Activated naive CD4-positive, alpha-beta T cell treated with anti-CD3 and anti-CD28 coated beads, Interleukin-2, amount 10 ng/mL, durations not matched to agents 7 days and 5 days (primary cell): Measurements from ENCODE around the gene UBXN2A.

Experiments
- CTCF ChIA-PET: fragments of 350-600 bp; sonication (Branson Sonifier 250); formaldehyde crosslinking; loops from one replicate; lab custom pipeline; 2021; ENCODE audit warnings: antibody characterized with exemption; lab: Charles Lee
- DNase-seq: peaks from one replicate; pipeline ENCODE4 v3.0.0-alpha.2; 2020
- H3K27ac Mint-ChIP-seq: one replicate; pipeline ENCODE4 v1.8.0; 2021; ENCODE audit warnings: mild to moderate bottlenecking, moderate library complexity, mixed read lengths
- H3K27me3 Mint-ChIP-seq: one replicate; pipeline ENCODE4 v1.8.0; 2021; ENCODE audit warnings: mild to moderate bottlenecking, mixed read lengths
- H3K36me3 Mint-ChIP-seq: one replicate; pipeline ENCODE4 v1.8.0; 2021; ENCODE audit warnings: mixed read lengths
- H3K4me1 Mint-ChIP-seq: one replicate; pipeline ENCODE4 v1.8.0; 2021; ENCODE audit warnings: mixed read lengths
- H3K4me3 Mint-ChIP-seq: one replicate; pipeline ENCODE4 v1.8.0; 2021; ENCODE audit warnings: mild to moderate bottlenecking, moderate library complexity, mixed read lengths
- H3K9me3 Mint-ChIP-seq: one replicate; pipeline ENCODE4 v1.8.0; 2021; ENCODE audit warnings: mixed read lengths

Gene UBXN2A

DNA sequence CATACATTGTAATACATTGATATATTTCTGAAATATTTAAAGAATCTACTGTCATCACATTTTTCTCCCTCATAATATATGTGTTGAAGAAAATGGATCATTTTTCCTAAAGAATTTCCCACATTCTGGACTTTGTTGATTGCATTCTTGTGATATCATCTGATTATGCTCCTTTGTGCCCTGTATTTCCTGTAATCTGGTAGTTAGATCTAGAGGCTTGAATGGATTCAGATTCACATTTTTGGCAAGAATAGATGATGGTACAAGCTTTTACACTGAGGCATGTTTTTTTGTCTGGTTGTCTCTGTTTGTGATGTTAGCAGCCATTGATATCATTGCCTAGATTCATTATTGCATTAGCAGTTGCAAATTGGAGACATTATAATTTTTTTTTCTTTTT, 13.4 kb downstream of the UBXN2A start:
- DNase-seq = no peak
- no peak overlapping the region for H3K4me3 Mint-ChIP-seq
- no peaks in the 10 kb centered on the region for H3K9me3 Mint-ChIP-seq
- H3K4me1 Mint-ChIP-seq = peaks cover 2% of the 10 kb centered on the region
- CTCF ChIA-PET = no interaction called here
- no peaks in the 10 kb centered on the region for H3K27me3 Mint-ChIP-seq
- no peaks in the 10 kb centered on the region for H3K36me3 Mint-ChIP-seq
- H3K27ac Mint-ChIP-seq = no peak overlapping the region

GRCh38 chr2:23954325-23955014, 14.2 kb downstream of the UBXN2A start:
- no peak for DNase-seq
- Mint-ChIP-seq H3K27ac (no peak overlapping the region), H3K9me3 (no peaks in the 10 kb centered on the region), H3K4me3 (no peak overlapping the region), H3K4me1 (peaks cover 2% of the 10 kb centered on the region), H3K27me3 (no peaks in the 10 kb centered on the region), H3K36me3 (no peaks in the 10 kb centered on the region)
- CTCF ChIA-PET = no interaction called here

- Mint-ChIP-seq H3K27me3 (no peaks in the 10 kb centered on the region), H3K4me1 (no peaks in the 10 kb centered on the region), H3K4me3 (no peak overlapping the region), H3K27ac (no peak overlapping the region), H3K9me3 (no peaks in the 10 kb centered on the region), H3K36me3 (peaks cover 10% of the 10 kb centered on the region)
- CTCF ChIA-PET = no interaction called here
- DNase-seq = no peak
Observed at GRCh38 chr2:23967846-23968245, 27.6 kb downstream of the UBXN2A start.

DNA sequence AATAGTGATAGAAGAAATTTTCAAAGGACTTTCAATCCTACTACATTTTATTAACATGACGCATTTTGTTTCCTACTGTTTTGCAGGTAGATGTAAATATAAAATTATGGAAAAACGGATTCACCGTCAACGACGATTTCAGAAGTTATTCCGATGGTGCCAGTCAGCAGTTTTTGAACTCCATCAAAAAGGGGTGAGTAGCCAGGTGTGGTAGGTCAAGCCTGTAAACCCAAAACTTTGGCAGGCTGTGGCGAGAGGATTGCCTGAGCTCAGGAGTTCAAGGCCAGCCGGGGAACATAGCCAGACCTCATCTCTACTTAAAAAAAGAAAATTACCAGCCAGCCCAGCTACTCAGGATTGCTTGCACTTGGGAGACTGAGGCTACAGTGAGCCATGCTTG, 36.6 kb downstream of the UBXN2A start:
- CTCF ChIA-PET = interaction anchor here (0.7 kb wide), 1 partner anchor 50 kb away, joined by 3 read pairs; the partner anchor contains the start of gene ATAD2B
- Mint-ChIP-seq H3K27me3 (no peaks in the 10 kb centered on the region), H3K9me3 (no peaks in the 10 kb centered on the region), H3K4me3 (no peak overlapping the region), H3K27ac (no peak overlapping the region), H3K36me3 (no peaks in the 10 kb centered on the region), H3K4me1 (no peaks in the 10 kb centered on the region)
- no peak for DNase-seq

GRCh38 chr2:23988371-23988770, 48.1 kb downstream of the UBXN2A start:
- Mint-ChIP-seq H3K4me3 (no peak overlapping the region), H3K36me3 (peaks cover 2% of the 10 kb centered on the region), H3K27me3 (no peaks in the 10 kb centered on the region), H3K4me1 (no peaks in the 10 kb centered on the region), H3K27ac (no peak overlapping the region), H3K9me3 (no peaks in the 10 kb centered on the region)
- CTCF ChIA-PET = no interaction called here
- no peak for DNase-seq

GRCh38 chr2:23992931-23993330, 52.7 kb downstream of the UBXN2A start:
- no peaks in the 10 kb centered on the region for H3K27me3 Mint-ChIP-seq
- H3K4me1 Mint-ChIP-seq = no peaks in the 10 kb centered on the region
- CTCF ChIA-PET = no interaction called here
- H3K4me3 Mint-ChIP-seq = no peak overlapping the region
- no peak overlapping the region for H3K27ac Mint-ChIP-seq
- no peak for DNase-seq
- no peaks in the 10 kb centered on the region for H3K9me3 Mint-ChIP-seq
- H3K36me3 Mint-ChIP-seq = no peaks in the 10 kb centered on the region

GRCh38 chr2:23993736-23994269, 53.5 kb downstream of the UBXN2A start:
- H3K9me3 Mint-ChIP-seq = no peaks in the 10 kb centered on the region
- no peaks in the 10 kb centered on the region for H3K27me3 Mint-ChIP-seq
- H3K4me1 Mint-ChIP-seq = no peaks in the 10 kb centered on the region
- no peak for DNase-seq
- peaks cover 2% of the 10 kb centered on the region for H3K36me3 Mint-ChIP-seq
- no peak overlapping the region for H3K27ac Mint-ChIP-seq
- no peak overlapping the region for H3K4me3 Mint-ChIP-seq
- CTCF ChIA-PET = no interaction called here

- CTCF ChIA-PET = no interaction called here
Observed at GRCh38 chr2:23994567-23994966, 54.3 kb downstream of the UBXN2A start.

DNA sequence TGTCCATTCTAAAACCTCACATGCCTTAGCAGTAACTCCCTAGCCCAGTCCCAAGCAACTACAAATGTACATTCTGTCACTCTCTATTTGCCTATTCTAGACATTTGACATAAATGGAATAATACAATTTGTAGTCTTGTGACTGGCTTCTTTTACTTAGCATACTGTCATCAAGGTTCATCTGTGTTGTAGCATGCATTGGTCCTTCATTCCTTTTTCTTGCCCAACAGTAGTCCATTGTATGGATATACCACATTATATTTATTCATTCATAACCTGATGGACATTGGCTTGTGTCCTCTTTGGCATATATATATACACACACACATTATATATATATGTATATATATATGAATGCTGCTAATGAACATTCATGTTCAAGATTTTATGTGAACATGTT, 67.4 kb downstream of the UBXN2A start:
- Mint-ChIP-seq H3K36me3 (no peaks in the 10 kb centered on the region), H3K4me1 (peaks cover 2% of the 10 kb centered on the region), H3K27me3 (peaks cover 45% of the 10 kb centered on the region), H3K9me3 (no peaks in the 10 kb centered on the region), H3K27ac (no peak overlapping the region), H3K4me3 (no peak overlapping the region)
- CTCF ChIA-PET = no interaction called here
- no peak for DNase-seq

More at GRCh38 chr2:23994567-23994966, 54.3 kb downstream of the UBXN2A start:
- no peak for DNase-seq
- no peaks in the 10 kb centered on the region for H3K4me1 Mint-ChIP-seq
- H3K9me3 Mint-ChIP-seq = no peaks in the 10 kb centered on the region
- no peak overlapping the region for H3K4me3 Mint-ChIP-seq
- no peaks in the 10 kb centered on the region for H3K27me3 Mint-ChIP-seq
- no peak overlapping the region for H3K27ac Mint-ChIP-seq
- peaks cover 2% of the 10 kb centered on the region for H3K36me3 Mint-ChIP-seq

- no peaks in the 10 kb centered on the region for H3K36me3 Mint-ChIP-seq
- no peak overlapping the region for H3K27ac Mint-ChIP-seq
- CTCF ChIA-PET = interaction anchor here (1.7 kb wide), 1 partner anchor 184 kb away, joined by 4 read pairs; no protein-coding TSS in a partner anchor
- H3K27me3 Mint-ChIP-seq = peaks cover 55% of the 10 kb centered on the region
- peaks cover 2% of the 10 kb centered on the region for H3K4me1 Mint-ChIP-seq
- DNase-seq = no peak
- H3K9me3 Mint-ChIP-seq = no peaks in the 10 kb centered on the region
- no peak overlapping the region for H3K4me3 Mint-ChIP-seq
Observed at GRCh38 chr2:24008672-24009366, 68.6 kb downstream of the UBXN2A start.

DNA sequence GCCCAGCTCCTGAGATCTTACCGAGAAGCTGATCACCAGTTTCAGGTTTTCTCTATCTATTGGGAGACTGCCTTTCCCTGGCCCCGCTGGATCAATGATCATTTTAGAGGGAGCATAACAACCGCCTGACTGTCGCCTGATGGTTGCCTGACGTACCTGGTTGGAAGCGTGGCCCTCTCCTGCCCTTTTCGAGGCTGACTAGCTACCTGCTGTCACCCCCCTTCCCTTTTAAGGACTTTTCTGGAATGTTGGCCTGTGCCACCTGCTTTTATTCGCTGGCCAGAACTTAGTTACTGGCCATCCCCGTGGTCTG, 69.1 kb downstream of the UBXN2A start:
- Mint-ChIP-seq H3K27me3 (peaks cover 55% of the 10 kb centered on the region), H3K9me3 (no peaks in the 10 kb centered on the region), H3K36me3 (no peaks in the 10 kb centered on the region), H3K27ac (no peak overlapping the region), H3K4me3 (no peak overlapping the region), H3K4me1 (peaks cover 2% of the 10 kb centered on the region)
- CTCF ChIA-PET = interaction anchor here (1.7 kb wide), 1 partner anchor 185 kb away, joined by 4 read pairs; no protein-coding TSS in a partner anchor
- no peak for DNase-seq

GRCh38 chr2:24009680-24010476, 69.6 kb downstream of the UBXN2A start, which contains the start of gene MFSD2B:
TSS of gene MFSD2B (plus strand) at chr2:24010085. CDS start at chr2:24010097, 12 bp downstream.
- Mint-ChIP-seq H3K4me1 (peaks cover 2% of the 10 kb centered on the region), H3K9me3 (no peaks in the 10 kb centered on the region), H3K4me3 (no peak within 1 kb of the TSS), H3K27me3 (peaks cover 55% of the 10 kb centered on the region), H3K36me3 (no peaks in the 10 kb centered on the region), H3K27ac (no peak within 1 kb of the TSS)
- CTCF ChIA-PET = interaction anchor here (1.7 kb wide), 1 partner anchor 185 kb away, joined by 4 read pairs; no protein-coding TSS in a partner anchor
- DNase-seq = no peak

DNA sequence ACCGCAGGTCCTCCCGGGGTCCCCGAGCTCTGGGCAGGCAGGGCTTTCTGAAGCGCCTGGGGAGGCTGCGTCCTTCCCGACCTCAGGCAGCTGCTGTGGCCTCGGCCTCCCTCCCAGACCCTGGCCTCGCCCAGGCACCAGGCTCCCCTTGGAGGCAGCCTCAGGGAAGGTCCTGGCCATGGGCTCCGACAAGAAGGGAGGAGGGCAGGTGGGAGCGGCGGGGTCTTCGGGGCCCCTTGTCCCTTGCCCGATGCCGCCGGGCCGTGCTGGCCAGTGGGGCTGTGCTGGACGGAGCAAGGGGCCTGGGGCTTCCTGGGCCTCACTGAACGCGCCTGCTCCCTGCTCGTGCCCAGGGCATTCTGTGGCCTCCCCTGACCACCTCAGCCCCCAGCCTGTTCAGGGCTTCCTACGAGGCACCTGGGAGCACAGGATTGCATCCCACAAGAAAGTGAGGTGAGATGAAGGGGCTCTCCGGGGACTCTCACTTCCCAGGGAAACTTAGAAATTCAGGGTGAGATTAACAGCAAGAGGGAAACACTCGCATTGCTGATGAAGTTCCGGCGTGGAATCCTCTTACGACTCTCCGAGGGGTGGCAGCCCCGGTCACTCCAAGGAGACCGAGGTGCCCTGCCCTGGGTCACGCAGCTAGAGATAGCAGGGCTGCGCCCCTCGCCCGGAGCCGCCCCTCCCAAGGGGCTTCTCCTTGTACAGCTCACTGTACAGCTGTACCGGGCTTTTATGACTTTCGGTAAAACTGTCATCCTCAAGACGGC, 70.4 kb downstream of the UBXN2A start:
- CTCF ChIA-PET = interaction anchor here (1.7 kb wide), 1 partner anchor 186 kb away, joined by 4 read pairs; no protein-coding TSS in a partner anchor
- H3K4me3 Mint-ChIP-seq = no peak overlapping the region
- DNase-seq = no peak
- no peaks in the 10 kb centered on the region for H3K36me3 Mint-ChIP-seq
- peaks cover 55% of the 10 kb centered on the region for H3K27me3 Mint-ChIP-seq
- no peak overlapping the region for H3K27ac Mint-ChIP-seq
- peaks cover 2% of the 10 kb centered on the region for H3K4me1 Mint-ChIP-seq
- no peaks in the 10 kb centered on the region for H3K9me3 Mint-ChIP-seq
